PC-9 (cell line): ENCODE results near the gene RIMKLA. TPM values are rescaled to one million over a fixed set of nuclear protein-coding genes. Genes with fewer than 3 reads are reported as not detected.
A peak's percentile ranks its signal among the peaks of the same experiment; 100 is the strongest.

Experiments used
- BruUV-seq: library from RNA; stranded (reverse); fragments of 400-500 nt; replicated peaks from 2 replicates; lab custom pipeline; 2021; lab: Mats Ljungman, UMichigan
- CTCF ChIA-PET: fragments of 300-600 bp; sonication (Branson Sonifier 250); formaldehyde crosslinking; loops from one replicate; lab custom pipeline; 2022; ENCODE audit warnings: antibody characterized with exemption; lab: Charles Lee
- POLR2A ChIA-PET: fragments of 300-600 bp; sonication (Branson Sonifier 250); formaldehyde crosslinking; loops from one replicate; lab custom pipeline; 2022; ENCODE audit warnings: antibody characterized with exemption; ENCODE audit not compliant: unreplicated experiment; lab: Charles Lee
- DNase-seq, 2 experiments: peaks; one replicate each; pipeline versions ENCODE4 v3.0.0 to v3.0.0-alpha.2; 2015 to 2022; ENCODE audit warnings: mixed read lengths in 1 of 2
- H2AFZ ChIP-seq: fragments of 200-600 bp; sonication (generic); 2 replicates; pipeline ENCODE4 v1.8.1; 2017; ENCODE audit warnings: antibody characterized with exemption
- H3F3A ChIP-seq: fragments of 200-600 bp; sonication (generic); 2 replicates; pipeline ENCODE4 v1.8.1; 2017; ENCODE audit warnings: antibody characterized with exemption, mild to moderate bottlenecking, low read depth; ENCODE audit not compliant: insufficient read depth
- H3K27ac ChIP-seq: fragments of 200-600 bp; sonication (generic); 2 replicates; pipeline ENCODE4 v1.6.1; 2016; ENCODE audit warnings: mixed run types
- H3K27me3 ChIP-seq: fragments of 200-600 bp; sonication (generic); 2 replicates; pipeline ENCODE4 v1.6.1; 2016; ENCODE audit warnings: low read depth, mixed run types; ENCODE audit not compliant: insufficient read depth
- H3K36me3 ChIP-seq: fragments of 200-600 bp; sonication (generic); 2 replicates; pipeline ENCODE4 v1.6.1; 2016; ENCODE audit warnings: low read depth, mixed run types
- H3K4me1 ChIP-seq: fragments of 200-600 bp; sonication (generic); replicated peaks from 2 replicates; pipeline ENCODE4 v1.6.1; 2016; ENCODE audit warnings: mixed run types; ENCODE audit not compliant: insufficient read depth
- H3K4me2 ChIP-seq: fragments of 200-600 bp; sonication (generic); 2 replicates; pipeline ENCODE4 v1.6.1; 2017; ENCODE audit warnings: mixed run types
- H3K4me3 ChIP-seq: fragments of 200-600 bp; sonication (generic); 2 replicates; pipeline ENCODE4 v1.6.1; 2016; ENCODE audit warnings: mixed run types
- H3K79me2 ChIP-seq: fragments of 200-600 bp; sonication (generic); 2 replicates; pipeline ENCODE4 v1.6.1; 2017; ENCODE audit warnings: low read depth, mixed run types
- H3K9me2 ChIP-seq: fragments of 200-600 bp; sonication (generic); 2 replicates; pipeline ENCODE4 v1.8.1; 2017; ENCODE audit warnings: mild to moderate bottlenecking; ENCODE audit not compliant: insufficient read depth
- H3K9me3 ChIP-seq: fragments of 200-600 bp; sonication (generic); 2 replicates; pipeline ENCODE4 v1.8.1; 2016; ENCODE audit warnings: low read depth; ENCODE audit not compliant: insufficient read depth
- H4K20me1 ChIP-seq: fragments of 200-600 bp; sonication (generic); 2 replicates; pipeline ENCODE4 v1.8.1; 2017; ENCODE audit not compliant: insufficient read depth
- CTCF ChIP-seq: fragments of 200-600 bp; sonication (generic); conservative IDR thresholded peaks from 2 replicates; pipeline ENCODE4 v1.6.1; 2017; ENCODE audit warnings: mixed run types, antibody characterized with exemption, mild to moderate bottlenecking, moderate library complexity
- EZH2 ChIP-seq: fragments of 200-600 bp; sonication (generic); IDR thresholded peaks from 2 replicates; pipeline ENCODE4 v1.8.0; 2017; ENCODE audit warnings: antibody characterized with exemption, low read depth
- intact Hi-C: fragments of 100-400 bp; cut with micrococcal nuclease; formaldehyde crosslinking; loops from one replicate; pipeline ENCODE4 v1.10.0; 2022; ENCODE audit not compliant: unreplicated experiment
- total RNA-seq: library from RNA; stranded (reverse); gene quantifications from 2 replicates; pipeline ENCODE4 v1.2.3, GENCODE V29; 2021

Gene RIMKLA
- total RNA-seq, 1 experiment from 2014 or later = 0.35 TPM

- no peak for TF ChIP-seq EZH2
- TF ChIP-seq CTCF = no peak
- Histone ChIP-seq H3K79me2 (no peaks in the 10 kb centered on the region), H3K4me3 (no peak overlapping the region), H3K4me1 (peaks cover 10% of the 10 kb centered on the region), H3K36me3 (no peaks in the 10 kb centered on the region), H3K9me3 (no peaks in the 10 kb centered on the region), H4K20me1 (no peaks in the 10 kb centered on the region; the same call in 1 of the 2 replicates), H3K27me3 (no peaks in the 10 kb centered on the region), H3K27ac (no peak overlapping the region), H3F3A (no peaks in the 10 kb centered on the region), H3K9me2 (no peaks in the 10 kb centered on the region), H2AFZ (no peak overlapping the region), H3K4me2 (no peak overlapping the region)
- DNase-seq = no peak
- intact Hi-C loops = no loop called here
- no TSS peak for BruUV-seq
- POLR2A ChIA-PET = no interaction called here
- CTCF ChIA-PET = no interaction called here
Measured at GRCh38 chr1:42422737-42423136, 42.1 kb downstream of the RIMKLA start.

GRCh38 chr1:42423681-42424080 is 43.1 kb downstream of the RIMKLA start:
- Histone ChIP-seq H3K79me2 (no peaks in the 10 kb centered on the region), H3K27me3 (no peaks in the 10 kb centered on the region), H3K36me3 (no peaks in the 10 kb centered on the region), H4K20me1 (no peaks in the 10 kb centered on the region; the same call in 1 of the 2 replicates), H3K4me3 (no peak overlapping the region), H3K4me1 (peaks cover 10% of the 10 kb centered on the region), H3K9me3 (no peaks in the 10 kb centered on the region), H2AFZ (peak overlapping the region; percentile 64), H3K9me2 (no peaks in the 10 kb centered on the region), H3F3A (no peaks in the 10 kb centered on the region), H3K27ac (no peak overlapping the region), H3K4me2 (peak overlapping the region; percentile 12)
- intact Hi-C loops = no loop called here
- BruUV-seq = no TSS peak
- POLR2A ChIA-PET = no interaction called here
- CTCF ChIA-PET = no interaction called here
- no peak for TF ChIP-seq EZH2
- no peak for TF ChIP-seq CTCF
- DNase-seq = no peak

DNA sequence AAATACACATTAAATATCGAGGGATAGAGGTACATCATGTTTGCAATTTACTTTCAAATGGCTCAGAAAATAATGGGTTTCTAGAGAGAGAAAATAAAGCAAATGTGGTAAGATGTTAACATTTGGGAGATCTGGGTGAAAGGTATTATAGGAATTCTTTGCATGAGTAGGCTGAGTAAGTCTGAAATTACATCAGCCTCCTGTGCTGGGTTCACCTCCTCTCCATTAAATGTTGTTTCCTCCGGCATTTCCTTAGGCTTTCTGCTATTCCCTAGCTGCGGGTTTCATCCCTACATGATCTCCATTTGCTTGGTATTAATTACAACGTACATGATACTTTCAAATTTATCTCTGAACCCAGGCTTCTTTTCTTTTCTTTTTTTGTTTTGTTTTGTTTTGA is 43.6 kb downstream of the RIMKLA start:
- TF ChIP-seq CTCF (no peak), EZH2 (no peak)
- no TSS peak for BruUV-seq
- POLR2A ChIA-PET = no interaction called here
- H3K36me3 ChIP-seq = no peaks in the 10 kb centered on the region
- no peaks in the 10 kb centered on the region for H3F3A ChIP-seq
- H3K27me3 ChIP-seq = no peaks in the 10 kb centered on the region
- H3K4me2 ChIP-seq = peak overlapping the region; percentile 12
- no peak overlapping the region for H3K27ac ChIP-seq
- H3K4me3 ChIP-seq = no peak overlapping the region
- no peaks in the 10 kb centered on the region; the same call in 1 of the 2 replicates for H4K20me1 ChIP-seq
- CTCF ChIA-PET = no interaction called here
- no peaks in the 10 kb centered on the region for H3K79me2 ChIP-seq
- H3K4me1 ChIP-seq = peaks cover 10% of the 10 kb centered on the region
- DNase-seq = no peak
- intact Hi-C loops = no loop called here
- no peaks in the 10 kb centered on the region for H3K9me2 ChIP-seq
- peak overlapping the region; percentile 63 for H2AFZ ChIP-seq
- no peaks in the 10 kb centered on the region for H3K9me3 ChIP-seq
